AG09309 (cell line): ENCODE results near the gene HPSE2.
"Not testable (repeated sequence)": the region's sequence is repeated elsewhere in the genome, so short reads cannot be mapped to it uniquely, and the experiment has no call there.

Experiments
- DNase-seq: peaks from one replicate; pipeline ENCODE4 v3.0.0-alpha.2; 2010; ENCODE audit warnings: low read depth
- H3K4me3 ChIP-seq: 2 replicates; pipeline ENCODE4 v1.5.1; 2011; ENCODE audit warnings: mild to moderate bottlenecking, low read depth, low read length, moderate library complexity; ENCODE audit not compliant: control insufficient read depth
- CTCF ChIP-seq: IDR thresholded peaks from 2 replicates; pipeline ENCODE4 v1.5.1; 2011; ENCODE audit warnings: mild to moderate bottlenecking, low read depth, low read length, inconsistent platforms; ENCODE audit not compliant: insufficient read depth, control insufficient read depth; ENCODE audit errors: missing control alignments

HPSE2 gene

DNA sequence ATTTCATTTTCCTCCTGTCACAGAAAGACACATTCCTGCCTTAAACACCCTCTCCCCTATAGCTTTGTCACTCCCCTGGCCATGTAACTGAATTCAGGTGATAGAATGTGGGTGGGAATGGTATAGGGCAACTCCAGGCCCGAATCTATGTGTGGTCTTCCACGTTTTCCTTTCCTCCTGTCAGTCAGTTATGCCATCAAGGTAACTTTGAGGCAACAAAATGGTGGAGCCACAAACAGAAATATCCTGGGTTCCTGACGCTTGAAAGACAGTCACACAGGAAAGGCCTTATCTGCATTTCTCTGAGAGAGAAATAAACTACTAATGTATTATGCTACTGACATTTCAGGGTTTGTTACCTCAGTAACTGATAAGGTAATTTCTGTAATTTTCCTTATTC, 326.8 kb downstream of the HPSE2 start:
- H3K4me3 ChIP-seq, result no peak overlapping the region
- no peak for TF ChIP-seq CTCF
- no peak for DNase-seq

DNA sequence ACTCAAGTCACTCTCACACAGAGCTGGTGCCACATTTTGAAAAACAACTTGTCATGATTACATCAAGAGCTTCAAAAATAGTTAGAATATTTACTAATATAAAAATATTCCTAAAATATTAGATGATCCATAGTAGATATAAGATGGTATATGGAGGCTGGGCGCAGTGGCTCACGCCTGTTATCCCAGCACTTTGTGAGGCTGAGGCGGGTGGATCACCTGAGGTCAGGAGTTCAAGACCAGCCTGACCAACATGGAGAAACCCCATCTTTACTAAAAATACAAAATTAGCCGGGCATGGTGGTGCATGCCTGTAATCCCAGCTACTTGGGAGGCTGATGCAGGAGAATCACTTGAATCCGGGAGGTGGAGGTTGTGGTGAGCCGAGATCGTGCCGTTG, 327.4 kb downstream of the HPSE2 start:
- not testable (repeated sequence) for DNase-seq, H3K4me3 ChIP-seq

GRCh38 chr10:98901441-98902110, 334.1 kb downstream of the HPSE2 start:
- TF ChIP-seq CTCF, result no peak
- DNase-seq, result no peak
- H3K4me3 ChIP-seq, result no peak overlapping the region

DNA sequence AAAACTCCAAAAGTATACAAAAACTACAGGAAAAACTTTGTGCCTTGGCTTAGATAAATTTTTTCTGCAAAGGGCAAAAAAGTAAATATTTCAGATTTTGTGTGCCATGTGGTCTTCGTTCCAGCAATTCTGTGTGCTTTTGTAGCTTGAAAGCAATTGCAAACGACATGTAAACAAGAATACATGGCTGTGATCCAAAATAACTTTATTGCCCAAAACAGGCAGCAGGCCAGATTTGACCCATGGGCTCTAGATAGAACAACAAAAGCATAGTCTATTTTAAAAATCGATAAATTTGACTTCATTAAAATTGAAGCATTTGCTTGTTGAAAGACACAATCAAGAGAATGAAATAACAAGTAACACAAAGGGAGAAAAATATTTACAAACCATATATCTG, 336.6 kb downstream of the HPSE2 start:
- TF ChIP-seq CTCF, result no peak
- no peak overlapping the region for H3K4me3 ChIP-seq
- no peak for DNase-seq

- no peak for TF ChIP-seq CTCF
- DNase-seq, result no peak
- no peak overlapping the region for H3K4me3 ChIP-seq
These were observed 343.1 kb downstream of the HPSE2 start for GRCh38 chr10:98892523-98892922.

DNA sequence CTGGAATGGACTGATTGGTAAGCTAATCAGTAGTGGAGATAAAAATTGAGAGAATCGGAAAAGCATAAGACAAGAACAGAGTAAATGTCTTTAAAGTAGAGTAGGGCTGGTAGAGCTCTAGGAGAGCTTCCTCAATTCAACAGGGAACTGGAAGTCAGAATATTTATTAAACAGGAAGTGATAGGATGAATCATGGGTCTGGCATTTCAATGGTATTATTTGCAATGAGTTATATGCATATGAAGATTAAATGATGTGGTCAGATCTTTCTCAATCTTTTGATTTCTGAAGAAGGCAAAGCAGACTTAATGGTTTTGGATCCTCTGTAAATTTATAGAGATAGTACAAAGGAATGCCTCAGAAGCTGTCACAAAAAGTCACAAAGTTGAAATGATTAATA, 349.0 kb downstream of the HPSE2 start:
- H3K4me3 ChIP-seq, result no peak overlapping the region
- TF ChIP-seq CTCF, result no peak
- DNase-seq, result no peak

DNA sequence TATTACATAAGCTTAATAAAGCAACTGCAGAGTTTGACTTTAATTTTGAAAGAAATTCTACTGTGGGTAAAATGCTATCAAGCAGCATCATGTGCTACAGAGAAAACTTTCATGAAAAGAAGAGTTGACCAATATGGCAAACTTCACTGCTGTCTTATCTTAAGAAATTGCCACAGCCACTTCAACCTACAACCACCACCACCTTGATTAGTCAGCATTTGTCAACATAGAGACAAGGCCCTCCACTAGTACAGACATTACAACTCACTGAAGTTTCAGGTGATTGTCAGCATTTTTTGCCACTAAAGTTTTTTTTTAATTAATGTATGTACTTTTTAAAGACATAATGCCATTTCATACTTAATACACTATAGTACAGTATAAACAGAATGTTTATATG, 350.3 kb downstream of the HPSE2 start:
- no peak for DNase-seq
- no peak overlapping the region for H3K4me3 ChIP-seq
- TF ChIP-seq CTCF, result no peak
